ENCODE data around the gene TJP2. TPM values are rescaled to one million over a fixed set of nuclear protein-coding genes. Genes with fewer than 3 reads are reported as not detected.

TJP2 gene
- total and polyA plus RNA-seq, 2 of the 4 experiments (the other 2 are of a cell fraction), result 38.3 to 49.3 TPM

DNA sequence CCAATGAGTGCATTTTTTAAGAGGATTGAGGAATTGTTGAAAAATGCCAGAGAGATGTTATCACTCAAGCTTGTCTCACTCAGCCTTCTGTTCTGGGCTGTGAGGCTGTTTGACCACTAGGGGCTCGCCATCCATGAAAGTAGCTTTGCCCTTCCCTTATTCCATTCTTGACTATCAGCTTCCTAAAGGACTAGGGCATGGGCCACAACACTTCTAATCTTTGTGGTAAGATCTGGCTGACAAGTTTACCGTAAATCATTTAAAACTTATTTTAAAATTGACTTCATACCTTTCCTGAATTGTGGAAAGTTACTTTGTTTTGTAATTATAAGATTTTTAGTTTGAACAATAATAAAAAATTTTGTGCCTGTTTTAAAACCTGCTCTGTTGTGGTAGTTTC, 49.5 kb downstream of the TJP2 start:
- H2AK9ac ChIP-seq (replicated peaks; ENCODE audit: low read depth, low read length, poor library complexity), result no peak overlapping the region
- POLR2A ChIA-PET (ENCODE audit: unreplicated experiment), result no interaction called here
- H3K18ac ChIP-seq (ENCODE audit: low read depth, low read length), result no peak overlapping the region
- H3K14ac ChIP-seq (replicated peaks; ENCODE audit: low read depth, low read length), result no peak overlapping the region
- no peak overlapping the region for H4K8ac ChIP-seq (ENCODE audit: low read depth in 2 of 2, low read length in 2 of 2)
- H3K27me3 ChIP-seq (ENCODE audit: control insufficient read depth, insufficient read depth, low read length), result no peaks in the 10 kb centered on the region
- no peak overlapping the region for H2BK5ac ChIP-seq (ENCODE audit: low read depth, low read length, poor library complexity, severe bottlenecking)
- H3K23ac ChIP-seq (ENCODE audit: low read depth, low read length), result no peak overlapping the region
- no CpG with 5 or more reads among the region's 2 CpGs for WGBS, 2 experiments (ENCODE audit: extremely low coverage in 2 of 2, insufficient read length in 1 of 2)
- no peak overlapping the region for H3K4ac ChIP-seq (ENCODE audit: low read depth, low read length)
- no peak overlapping the region for H4K91ac ChIP-seq (ENCODE audit: insufficient read depth, low read depth, low read length)
- H2BK120ac ChIP-seq (ENCODE audit: low read depth, low read length), result no peak overlapping the region
- H4K5ac ChIP-seq (ENCODE audit: low read depth, low read length), result no peak overlapping the region
- no TSS peak for BruUV-seq (replicated peaks)
- H2BK15ac ChIP-seq (ENCODE audit: low read depth, low read length), result no peak overlapping the region
- H3K9ac ChIP-seq (ENCODE audit: low read depth, low read length), result no peak overlapping the region
- no peak overlapping the region for H3K56ac ChIP-seq (ENCODE audit: extremely low read depth, insufficient read depth, low read length)
- dilution Hi-C loops (cut with HindIII; ENCODE audit: low sequenced_read_pairs, unreplicated experiment), result no loop called here
- ATAC-seq (ENCODE audit: low read depth) (peak; percentile 99), DNase-seq (peak; percentile 70)
- H3K27ac ChIP-seq (ENCODE audit: insufficient read depth, low read length), result no peak overlapping the region
- CTCF ChIA-PET, result interaction anchor here (0.5 to 2.5 kb wide), 17 partner anchors 8 to 180 kb away, joined by 3 to 19 read pairs (median 4); no protein-coding TSS in a partner anchor
- TF ChIP-seq SMC3 (IDR thresholded peaks at IDR 0.05; ENCODE audit: low read depth, low read length) (0 out of 2 replicates have a peak, but pooled peaks have one; percentile 29), CEBPB (IDR thresholded peaks at IDR 0.05; ENCODE audit: low read depth, low read length) (no peak), CHD1 (IDR thresholded peaks at IDR 0.05; ENCODE audit: low read depth, low read length) (no peak), RCOR1 (IDR thresholded peaks at IDR 0.05; ENCODE audit: insufficient replicate concordance, low read length) (no peak), RAD21 (IDR thresholded peaks at IDR 0.05; ENCODE audit: low read length) (peak; percentile 44)
- TF ChIP-seq, protein P1, sequence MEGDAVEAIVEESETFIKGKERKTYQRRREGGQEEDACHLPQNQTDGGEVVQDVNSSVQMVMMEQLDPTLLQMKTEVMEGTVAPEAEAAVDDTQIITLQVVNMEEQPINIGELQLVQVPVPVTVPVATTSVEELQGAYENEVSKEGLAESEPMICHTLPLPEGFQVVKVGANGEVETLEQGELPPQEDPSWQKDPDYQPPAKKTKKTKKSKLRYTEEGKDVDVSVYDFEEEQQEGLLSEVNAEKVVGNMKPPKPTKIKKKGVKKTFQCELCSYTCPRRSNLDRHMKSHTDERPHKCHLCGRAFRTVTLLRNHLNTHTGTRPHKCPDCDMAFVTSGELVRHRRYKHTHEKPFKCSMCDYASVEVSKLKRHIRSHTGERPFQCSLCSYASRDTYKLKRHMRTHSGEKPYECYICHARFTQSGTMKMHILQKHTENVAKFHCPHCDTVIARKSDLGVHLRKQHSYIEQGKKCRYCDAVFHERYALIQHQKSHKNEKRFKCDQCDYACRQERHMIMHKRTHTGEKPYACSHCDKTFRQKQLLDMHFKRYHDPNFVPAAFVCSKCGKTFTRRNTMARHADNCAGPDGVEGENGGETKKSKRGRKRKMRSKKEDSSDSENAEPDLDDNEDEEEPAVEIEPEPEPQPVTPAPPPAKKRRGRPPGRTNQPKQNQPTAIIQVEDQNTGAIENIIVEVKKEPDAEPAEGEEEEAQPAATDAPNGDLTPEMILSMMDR (conservative IDR thresholded peaks at IDR 0.05; ENCODE audit: low read depth, low read length), result peak; percentile 63
- peaks cover 22% of the 10 kb centered on the region for H3K36me3 ChIP-seq (ENCODE audit: control insufficient read depth, insufficient read depth, low read length)
- peaks cover 3 to 4% of the 10 kb centered on the region in 2 experiments; a peak in 3 of 4 replicates for H3K79me1 ChIP-seq (ENCODE audit: low read depth in 1 of 2, low read length in 2 of 2)
- H4K20me1 ChIP-seq (ENCODE audit: insufficient read depth, low read length), result no peaks in the 10 kb centered on the region
- H2BK20ac ChIP-seq (ENCODE audit: low read depth, low read length), result no peak overlapping the region
- no peak overlapping the region for H2AFZ ChIP-seq (replicated peaks; ENCODE audit: low read length, poor library complexity)
- intact Hi-C loops (cut with micrococcal nuclease), result no loop called here
- H3K9me1 ChIP-seq (ENCODE audit: insufficient read depth, low read length), result peaks cover 4% of the 10 kb centered on the region; the same call in 1 of the 2 replicates
- H3K9me3 ChIP-seq (ENCODE audit: control insufficient read depth, insufficient read depth, low read length), result no peaks in the 10 kb centered on the region
- in situ Hi-C loops (cut with MboI; ENCODE audit: low sequenced_read_pairs), result no loop called here
- H3K4me3 ChIP-seq (ENCODE audit: insufficient read depth, low read depth, low read length), result no peak overlapping the region
- H2AK5ac ChIP-seq (ENCODE audit: low read depth, low read length), result no peak overlapping the region
- H3K4me2 ChIP-seq (ENCODE audit: low read depth, low read length), result no peak overlapping the region
- no peaks in the 10 kb centered on the region for H3K4me1 ChIP-seq (ENCODE audit: control insufficient read depth, insufficient read depth, low read length)
